ENCODE data around the gene GSTP1.
"Not testable (repeated sequence)": the region's sequence is repeated elsewhere in the genome, so short reads cannot be mapped to it uniquely, and the experiment has no call there.

The GSTP1 gene

DNA sequence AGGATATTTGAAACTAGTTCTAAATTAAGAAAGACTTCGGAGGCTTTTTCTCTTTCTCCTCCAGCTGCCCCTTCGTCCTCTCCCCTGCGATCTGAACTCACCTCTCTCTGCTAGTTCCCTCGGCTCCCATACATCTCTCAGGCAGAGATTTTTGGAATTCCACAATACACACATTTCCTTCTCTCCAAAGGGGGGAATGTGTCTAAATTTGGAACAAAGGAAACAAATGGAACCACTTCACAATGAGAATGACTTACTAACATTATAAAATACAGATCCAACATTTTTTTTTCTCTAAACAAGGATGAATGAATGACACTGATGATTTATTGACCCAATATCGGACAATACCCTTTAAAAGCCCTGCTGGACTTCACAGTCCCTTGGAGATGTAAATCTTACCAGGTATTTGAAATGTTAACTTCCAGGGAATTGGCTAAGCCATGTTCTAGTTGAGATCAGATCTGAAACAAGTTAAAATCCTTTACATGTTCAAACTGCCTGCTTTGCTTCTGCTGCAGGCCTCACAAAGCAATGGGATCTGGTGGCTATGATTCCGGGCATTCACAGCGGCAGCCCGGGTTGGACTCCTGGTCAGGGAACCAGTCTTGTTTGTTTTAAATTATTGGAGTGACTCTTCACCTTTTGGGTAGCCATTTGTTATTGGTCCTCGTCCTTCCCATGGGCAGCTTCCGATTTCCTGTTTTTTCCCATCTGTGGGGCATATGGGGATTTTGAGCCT, 20.5 kb upstream of the GSTP1 start:
- in situ Hi-C loops (cut with MboI; ENCODE audit: low sequenced_read_pairs): no loop called here

DNA sequence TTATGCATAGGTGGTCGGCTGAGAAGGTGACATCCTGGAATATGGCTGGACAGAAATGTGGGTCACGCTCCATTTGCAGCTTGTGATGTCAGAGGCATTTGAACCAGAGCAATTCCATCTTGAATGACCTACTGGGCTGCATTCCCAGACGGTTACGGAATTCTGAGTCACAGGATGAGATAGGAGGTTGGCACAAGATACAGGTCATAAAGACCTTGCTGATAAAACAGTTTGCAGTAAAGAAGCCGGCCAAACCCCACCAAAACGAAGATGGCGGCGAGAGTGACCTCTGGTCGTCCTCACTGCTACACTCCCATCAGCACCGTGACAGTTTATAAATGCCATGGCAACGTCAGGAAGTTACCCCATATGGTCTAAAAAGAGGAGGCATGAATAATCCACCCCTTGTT, 19.9 kb upstream of the GSTP1 start:
- in situ Hi-C loops (cut with MboI; ENCODE audit: low sequenced_read_pairs): not testable (repeated sequence)

DNA sequence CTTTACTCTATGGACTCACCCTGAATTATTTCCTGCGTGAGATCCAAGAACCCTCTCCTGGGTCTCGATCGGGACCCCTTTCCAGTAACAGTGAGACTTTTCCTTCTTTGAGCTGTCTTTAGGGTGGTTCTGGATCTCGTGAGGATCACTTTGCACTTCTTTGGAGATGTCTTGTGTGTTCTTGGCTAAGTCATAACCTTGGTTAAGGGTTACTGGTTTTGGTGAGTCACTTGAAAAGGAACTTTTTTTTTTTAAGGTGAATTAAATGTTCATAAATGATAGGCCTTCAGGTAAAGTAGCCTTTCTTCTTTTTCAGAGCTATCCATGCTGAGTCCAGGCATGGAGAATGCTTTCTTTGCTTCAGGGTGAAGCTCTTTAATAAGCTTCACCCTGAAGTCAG, 19.4 kb upstream of the GSTP1 start:
- in situ Hi-C loops (cut with MboI; ENCODE audit: low sequenced_read_pairs): no loop called here

DNA sequence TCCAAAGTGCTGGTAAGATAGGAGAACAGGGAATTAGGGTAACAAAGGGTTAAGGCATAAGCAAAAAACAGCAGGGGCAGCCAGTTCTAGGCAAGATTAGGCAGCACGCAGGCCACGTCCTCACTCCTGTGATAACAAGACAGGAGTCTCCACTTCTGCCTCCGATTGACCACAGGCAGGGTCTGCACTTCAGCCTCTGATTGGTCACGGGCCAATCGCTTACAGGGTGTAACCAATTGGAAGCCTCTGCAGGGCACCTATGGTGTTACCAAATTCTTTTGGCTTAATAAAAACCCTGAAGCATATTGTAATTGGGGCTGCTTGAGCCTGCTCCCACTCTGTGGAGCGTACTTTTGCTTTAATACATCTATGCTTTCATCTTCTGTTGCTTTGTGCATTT, 12.2 kb upstream of the GSTP1 start:
- in situ Hi-C loops (cut with MboI; ENCODE audit: low sequenced_read_pairs): no loop called here

DNA sequence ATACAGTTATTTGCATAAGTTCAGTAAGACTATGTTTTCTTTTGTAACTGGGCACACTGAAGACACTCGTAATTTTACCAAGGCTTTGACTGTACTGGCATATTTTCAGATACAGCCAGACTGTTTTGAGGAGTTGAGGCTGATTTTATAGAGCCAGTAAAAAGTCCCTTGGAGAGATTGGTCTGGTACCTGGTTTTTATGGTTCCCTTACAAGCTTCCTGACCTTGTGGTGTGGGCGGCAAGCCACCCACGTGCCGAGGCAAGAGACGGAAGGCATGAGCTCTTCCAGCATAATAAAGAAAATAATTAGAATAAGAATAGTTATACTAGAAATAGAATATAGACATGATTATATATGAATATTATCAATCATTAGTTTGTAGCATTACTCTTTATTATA, 11.3 kb upstream of the GSTP1 start:
- in situ Hi-C loops (cut with MboI; ENCODE audit: low sequenced_read_pairs): no loop called here

DNA sequence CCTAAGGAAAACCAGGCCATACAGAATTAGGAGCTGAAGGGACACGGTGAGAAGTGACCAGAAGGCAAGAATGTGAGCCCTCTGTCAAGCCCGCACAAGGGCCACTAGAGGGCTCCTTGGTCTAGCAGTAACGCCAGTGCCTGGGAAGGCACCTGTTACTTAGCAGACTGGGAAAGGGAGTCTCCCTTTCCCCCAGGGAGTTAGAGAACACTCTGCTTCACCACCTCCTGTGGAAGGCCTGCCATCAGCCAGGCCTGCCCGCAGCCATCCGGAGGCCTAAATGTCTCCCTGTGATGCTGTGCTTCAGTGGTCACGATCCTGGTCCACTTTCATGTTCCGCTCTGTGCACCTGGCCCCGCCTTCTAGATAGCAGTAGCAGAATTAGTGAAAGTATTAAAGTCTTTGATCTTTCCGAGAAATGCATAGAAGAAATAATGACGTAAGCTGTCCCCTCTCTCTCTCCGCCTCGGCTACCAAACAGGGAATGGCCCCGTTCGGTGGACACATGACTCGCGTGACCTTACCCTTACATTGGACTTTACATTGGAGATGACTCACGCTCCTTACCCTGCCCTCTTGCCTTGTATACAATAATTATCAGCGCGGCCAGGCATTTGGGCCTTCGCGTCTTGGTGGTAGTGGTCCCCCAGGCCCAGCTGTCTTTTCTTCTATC, 10.7 kb upstream of the GSTP1 start:
- in situ Hi-C loops (cut with MboI; ENCODE audit: low sequenced_read_pairs): no loop called here

DNA sequence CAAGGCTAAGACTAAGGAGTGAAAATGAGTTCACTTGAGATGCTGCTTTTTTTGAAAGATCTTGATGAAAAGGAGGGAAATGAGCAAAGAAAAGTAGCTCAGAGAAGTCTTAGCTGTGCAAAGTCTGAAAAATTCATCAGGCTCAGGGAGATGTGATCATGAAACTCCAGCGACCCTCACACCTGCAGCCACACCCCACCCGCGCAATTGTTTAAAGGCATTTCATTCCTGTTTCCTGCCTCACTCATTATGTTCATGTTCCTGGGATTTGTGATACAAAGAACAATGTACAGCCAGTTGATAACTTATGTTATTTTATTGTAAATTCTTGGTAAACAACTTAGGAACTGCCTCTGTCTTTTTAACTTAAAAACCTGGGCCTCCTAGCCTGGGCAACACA, 8.7 kb upstream of the GSTP1 start:
- in situ Hi-C loops (cut with MboI; ENCODE audit: low sequenced_read_pairs): no loop called here

DNA sequence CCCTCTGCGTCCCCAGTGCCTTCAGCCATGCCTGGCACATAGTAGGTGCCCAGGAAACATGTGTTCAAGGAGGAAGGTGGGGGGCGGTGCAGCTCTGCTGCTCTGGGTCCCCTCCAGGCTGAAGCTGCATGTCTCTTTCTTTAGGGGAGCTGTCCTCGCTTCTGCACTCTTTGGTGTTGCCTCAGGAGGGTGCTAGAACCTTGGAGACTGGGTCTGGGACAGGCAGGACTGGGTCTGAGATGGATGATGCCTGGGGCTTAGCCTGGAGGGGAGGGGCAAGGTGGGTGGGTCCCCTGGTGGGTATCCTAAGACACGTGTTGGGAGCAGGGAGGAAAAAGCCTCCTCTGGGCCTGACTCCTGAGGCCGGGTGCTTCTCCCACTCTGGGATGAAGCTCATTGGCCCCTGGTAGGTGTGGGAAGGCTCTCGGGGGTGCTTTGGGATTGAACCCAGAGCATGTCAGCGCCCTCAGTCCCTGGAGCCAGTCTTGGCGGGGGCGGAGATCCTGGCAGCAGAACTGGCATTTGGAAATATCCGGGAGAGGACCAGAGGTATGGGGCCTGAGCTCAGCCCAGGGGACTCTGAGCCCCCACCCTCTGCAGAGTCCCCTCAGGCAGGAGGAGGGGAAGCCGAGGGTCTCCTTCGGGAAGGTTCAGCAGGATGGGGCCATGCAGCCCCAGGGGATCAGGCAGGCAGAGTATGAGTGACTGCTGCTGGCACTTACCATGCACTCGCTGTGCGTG, 6.7 kb upstream of the GSTP1 start:
- in situ Hi-C loops (cut with MboI; ENCODE audit: low sequenced_read_pairs): no loop called here

DNA sequence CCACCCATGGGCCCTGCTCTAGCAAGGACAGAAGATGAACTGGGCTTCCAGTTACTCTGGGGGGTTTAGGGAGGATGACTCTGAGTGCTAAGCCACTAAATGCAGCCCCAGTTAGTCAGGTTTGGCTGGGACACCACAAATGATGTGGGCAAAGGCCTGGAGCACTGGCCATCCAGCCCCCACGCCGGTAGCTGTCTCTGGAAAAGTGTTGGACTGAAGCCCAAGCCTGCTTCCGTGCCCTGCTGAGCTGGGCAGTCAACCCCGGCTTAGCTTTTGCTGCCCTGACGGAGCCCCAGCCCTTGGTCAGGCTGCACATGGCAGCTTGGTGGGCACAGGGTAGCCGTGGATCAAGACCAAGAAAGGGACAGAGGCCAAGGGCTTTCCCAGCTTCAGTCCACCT, 5.7 kb upstream of the GSTP1 start:
- in situ Hi-C loops (cut with MboI; ENCODE audit: low sequenced_read_pairs): no loop called here

DNA sequence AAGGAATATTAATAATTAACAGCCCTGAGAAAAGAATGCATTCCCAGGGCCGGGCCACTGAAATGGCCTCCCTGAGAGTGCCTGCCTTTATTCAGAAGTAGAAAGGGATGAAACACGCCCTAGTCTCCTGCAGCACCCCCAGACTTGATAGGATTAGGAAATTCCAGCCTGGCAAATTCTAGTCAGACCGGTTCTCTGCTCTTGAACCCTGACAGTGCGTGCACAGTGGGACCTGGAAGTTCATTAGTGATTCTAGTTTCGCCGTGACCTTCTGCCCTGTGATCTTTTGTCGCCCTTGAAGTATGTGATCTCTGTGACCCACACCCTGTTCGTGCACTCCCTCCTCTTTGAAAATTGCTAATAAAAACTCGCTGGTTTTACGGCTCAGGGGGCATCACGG, 2.1 kb upstream of the GSTP1 start:
- in situ Hi-C loops (cut with MboI; ENCODE audit: low sequenced_read_pairs): no loop called here

DNA sequence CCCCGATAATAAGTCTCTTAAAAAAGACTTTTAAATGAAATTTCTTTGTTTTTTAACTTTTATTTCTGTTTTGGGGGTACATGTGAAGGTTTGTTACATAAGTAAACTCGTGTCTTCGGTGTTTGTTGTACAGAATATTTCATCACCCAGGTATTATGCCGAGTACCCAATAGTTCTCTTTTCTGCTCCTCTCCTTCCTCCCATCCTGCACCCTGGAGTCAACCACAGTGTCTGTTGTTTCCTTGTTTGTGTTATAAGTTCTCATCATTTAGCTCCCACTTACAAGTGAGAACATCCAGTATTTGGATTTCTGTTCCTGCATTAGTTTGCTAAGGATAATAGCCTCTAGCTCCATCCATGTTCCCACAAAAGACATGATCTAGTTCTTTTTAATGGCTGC, 1.6 kb upstream of the GSTP1 start:
- in situ Hi-C loops (cut with MboI; ENCODE audit: low sequenced_read_pairs): no loop called here

DNA sequence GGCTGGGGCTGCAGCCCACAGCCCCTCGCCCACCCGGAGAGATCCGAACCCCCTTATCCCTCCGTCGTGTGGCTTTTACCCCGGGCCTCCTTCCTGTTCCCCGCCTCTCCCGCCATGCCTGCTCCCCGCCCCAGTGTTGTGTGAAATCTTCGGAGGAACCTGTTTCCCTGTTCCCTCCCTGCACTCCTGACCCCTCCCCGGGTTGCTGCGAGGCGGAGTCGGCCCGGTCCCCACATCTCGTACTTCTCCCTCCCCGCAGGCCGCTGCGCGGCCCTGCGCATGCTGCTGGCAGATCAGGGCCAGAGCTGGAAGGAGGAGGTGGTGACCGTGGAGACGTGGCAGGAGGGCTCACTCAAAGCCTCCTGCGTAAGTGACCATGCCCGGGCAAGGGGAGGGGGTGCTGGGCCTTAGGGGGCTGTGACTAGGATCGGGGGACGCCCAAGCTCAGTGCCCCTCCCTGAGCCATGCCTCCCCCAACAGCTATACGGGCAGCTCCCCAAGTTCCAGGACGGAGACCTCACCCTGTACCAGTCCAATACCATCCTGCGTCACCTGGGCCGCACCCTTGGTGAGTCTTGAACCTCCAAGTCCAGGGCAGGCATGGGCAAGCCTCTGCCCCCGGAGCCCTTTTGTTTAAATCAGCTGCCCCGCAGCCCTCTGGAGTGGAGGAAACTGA, 731 bp downstream of the GSTP1 start:
- in situ Hi-C loops (cut with MboI; ENCODE audit: low sequenced_read_pairs): no loop called here

DNA sequence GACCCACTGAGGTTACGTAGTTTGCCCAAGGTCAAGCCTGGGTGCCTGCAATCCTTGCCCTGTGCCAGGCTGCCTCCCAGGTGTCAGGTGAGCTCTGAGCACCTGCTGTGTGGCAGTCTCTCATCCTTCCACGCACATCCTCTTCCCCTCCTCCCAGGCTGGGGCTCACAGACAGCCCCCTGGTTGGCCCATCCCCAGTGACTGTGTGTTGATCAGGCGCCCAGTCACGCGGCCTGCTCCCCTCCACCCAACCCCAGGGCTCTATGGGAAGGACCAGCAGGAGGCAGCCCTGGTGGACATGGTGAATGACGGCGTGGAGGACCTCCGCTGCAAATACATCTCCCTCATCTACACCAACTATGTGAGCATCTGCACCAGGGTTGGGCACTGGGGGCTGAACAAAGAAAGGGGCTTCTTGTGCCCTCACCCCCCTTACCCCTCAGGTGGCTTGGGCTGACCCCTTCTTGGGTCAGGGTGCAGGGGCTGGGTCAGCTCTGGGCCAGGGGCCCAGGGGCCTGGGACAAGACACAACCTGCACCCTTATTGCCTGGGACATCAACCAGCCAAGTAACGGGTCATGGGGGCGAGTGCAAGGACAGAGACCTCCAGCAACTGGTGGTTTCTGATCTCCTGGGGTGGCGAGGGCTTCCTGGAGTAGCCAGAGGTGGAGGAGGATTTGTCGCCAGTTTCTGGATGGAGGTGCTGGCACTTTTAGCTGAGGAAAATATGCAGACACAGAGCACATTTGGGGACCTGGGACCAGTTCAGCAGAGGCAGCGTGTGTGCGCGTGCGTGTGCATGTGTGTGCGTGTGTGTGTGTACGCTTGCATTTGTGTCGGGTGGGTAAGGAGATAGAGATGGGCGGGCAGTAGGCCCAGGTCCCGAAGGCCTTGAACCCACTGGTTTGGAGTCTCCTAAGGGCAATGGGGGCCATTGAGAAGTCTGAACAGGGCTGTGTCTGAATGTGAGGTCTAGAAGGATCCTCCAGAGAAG, 1.6 kb downstream of the GSTP1 start:
- in situ Hi-C loops (cut with MboI; ENCODE audit: low sequenced_read_pairs): no loop called here

DNA sequence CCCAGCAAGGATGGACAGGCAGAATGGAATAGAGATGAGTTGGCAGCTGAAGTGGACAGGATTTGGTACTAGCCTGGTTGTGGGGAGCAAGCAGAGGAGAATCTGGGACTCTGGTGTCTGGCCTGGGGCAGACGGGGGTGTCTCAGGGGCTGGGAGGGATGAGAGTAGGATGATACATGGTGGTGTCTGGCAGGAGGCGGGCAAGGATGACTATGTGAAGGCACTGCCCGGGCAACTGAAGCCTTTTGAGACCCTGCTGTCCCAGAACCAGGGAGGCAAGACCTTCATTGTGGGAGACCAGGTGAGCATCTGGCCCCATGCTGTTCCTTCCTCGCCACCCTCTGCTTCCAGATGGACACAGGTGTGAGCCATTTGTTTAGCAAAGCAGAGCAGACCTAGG, 2.3 kb downstream of the GSTP1 start:
- in situ Hi-C loops (cut with MboI; ENCODE audit: low sequenced_read_pairs): no loop called here

DNA sequence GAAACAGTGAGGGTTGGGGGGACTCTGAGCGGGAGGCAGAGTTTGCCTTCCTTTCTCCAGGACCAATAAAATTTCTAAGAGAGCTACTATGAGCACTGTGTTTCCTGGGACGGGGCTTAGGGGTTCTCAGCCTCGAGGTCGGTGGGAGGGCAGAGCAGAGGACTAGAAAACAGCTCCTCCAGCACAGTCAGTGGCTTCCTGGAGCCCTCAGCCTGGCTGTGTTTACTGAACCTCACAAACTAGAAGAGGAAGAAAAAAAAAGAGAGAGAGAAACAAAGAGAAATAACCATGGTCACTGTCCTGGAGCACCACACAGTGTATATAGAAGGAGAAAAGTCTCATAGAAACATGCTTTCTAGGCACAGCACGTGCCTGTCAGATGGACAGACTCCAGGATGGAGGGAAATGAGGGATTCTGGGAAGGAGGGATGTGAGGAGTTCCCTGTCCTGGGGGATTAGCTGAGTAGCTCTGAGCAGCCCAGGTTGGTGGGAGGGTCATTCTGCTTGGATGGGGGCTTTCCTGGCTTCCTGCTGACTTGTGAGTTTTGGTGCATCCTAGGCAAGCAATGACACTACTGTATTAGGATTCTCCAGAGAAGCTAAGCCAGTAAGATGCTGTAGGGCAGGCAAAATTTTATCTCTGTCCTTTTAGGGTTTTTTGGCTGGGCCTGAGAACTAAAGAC, 3.1 kb downstream of the GSTP1 start:
- in situ Hi-C loops (cut with MboI; ENCODE audit: low sequenced_read_pairs): no loop called here

DNA sequence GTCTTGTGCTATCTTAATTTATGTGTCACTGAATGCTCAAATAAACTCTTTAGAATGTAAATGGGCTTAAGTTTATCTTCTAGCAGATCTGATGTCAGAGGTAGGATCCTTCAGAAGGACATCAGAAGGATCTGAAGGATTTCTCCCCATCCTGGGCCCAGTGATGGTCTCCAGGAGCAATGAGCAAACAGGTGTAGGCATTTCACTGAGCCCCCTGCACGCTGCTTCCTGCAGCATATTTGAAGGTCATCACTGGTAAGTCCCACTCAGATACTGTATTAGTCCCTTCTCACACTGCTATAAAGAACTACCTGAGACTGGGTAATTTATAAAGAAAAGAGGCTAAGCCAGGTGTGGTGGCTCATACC, 4.5 kb downstream of the GSTP1 start:
- in situ Hi-C loops (cut with MboI; ENCODE audit: low sequenced_read_pairs): no loop called here

DNA sequence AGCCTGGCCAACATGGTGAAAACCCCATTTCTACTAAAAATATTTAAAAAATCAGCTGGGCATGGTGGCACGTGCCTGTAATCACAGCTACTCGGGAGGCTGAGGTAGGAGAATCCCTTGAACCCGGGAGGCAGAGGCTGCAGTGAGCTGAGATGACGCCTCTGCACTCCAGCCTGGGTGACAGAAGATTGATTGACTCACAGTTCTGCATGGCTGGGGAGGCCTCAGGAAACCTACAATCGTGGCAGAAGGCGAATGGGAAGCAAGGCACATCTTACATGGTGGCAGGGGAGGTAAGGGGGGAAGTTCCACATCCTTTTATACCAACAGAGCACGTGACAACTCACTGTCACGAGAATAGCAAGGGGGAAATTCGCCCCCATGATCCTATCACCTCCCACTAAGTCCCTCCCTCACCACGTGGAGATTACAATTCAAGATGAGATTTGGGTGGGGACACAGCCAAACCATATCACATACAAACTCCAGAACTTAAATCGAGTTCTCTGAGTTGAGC, 5.3 kb downstream of the GSTP1 start:
- in situ Hi-C loops (cut with MboI; ENCODE audit: low sequenced_read_pairs): not testable (repeated sequence)

DNA sequence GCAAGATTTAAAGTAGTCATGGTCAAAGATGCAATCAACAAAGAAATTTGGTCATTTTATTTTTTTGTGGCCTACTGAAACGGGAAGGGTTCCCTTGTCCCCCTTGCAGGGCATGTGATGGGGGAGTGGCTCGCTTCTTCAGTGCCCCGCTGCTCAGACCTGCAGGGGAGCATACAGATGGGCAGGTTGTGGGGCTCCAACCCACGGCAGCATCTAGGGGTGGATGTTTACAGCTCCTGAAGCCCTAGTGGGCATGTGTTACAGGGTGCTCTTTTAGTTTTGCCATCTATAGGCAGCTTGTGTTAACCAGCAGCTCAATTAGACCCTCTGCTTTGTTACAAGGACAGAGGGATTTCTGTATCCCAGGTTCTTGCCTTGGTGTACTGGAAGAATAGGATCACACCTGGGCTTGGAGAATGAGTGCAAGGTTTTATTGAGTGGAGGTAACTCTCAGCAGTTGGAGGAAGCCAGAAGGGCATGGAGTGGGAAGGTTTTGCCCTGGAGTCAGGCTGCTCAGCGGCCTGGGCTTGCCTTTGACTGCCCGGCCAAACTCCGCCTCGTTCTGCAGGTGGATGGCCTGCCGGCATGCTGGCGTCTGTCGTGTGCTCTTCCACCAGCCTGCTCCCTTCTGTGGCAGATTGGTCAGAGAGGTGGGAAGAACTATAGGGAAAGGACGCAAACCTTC, 9.4 kb downstream of the GSTP1 start:
- in situ Hi-C loops (cut with MboI; ENCODE audit: low sequenced_read_pairs): no loop called here

DNA sequence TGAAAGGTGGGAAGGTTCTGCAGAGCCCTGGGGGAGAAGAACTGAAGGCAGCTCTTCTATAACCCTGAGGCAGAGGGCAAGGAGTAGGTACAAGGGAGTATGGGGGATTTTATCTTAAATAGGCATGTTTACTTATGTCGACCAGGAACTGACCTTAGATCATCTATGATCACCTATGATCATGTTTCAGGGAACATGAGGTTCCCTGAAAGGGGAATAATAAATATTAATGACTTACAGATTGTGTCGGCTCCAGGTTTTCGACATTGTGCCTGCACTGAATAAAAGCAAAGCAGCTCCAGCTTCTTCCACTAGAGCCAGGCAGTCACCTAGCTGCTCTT, 9.9 kb downstream of the GSTP1 start:
- in situ Hi-C loops (cut with MboI; ENCODE audit: low sequenced_read_pairs): no loop called here

All from HL-60/S4 treated with retinoic acid at 250 ng/mL for 4 days and 3 days (cell line).